GM18873 (cell line): ENCODE measurements around the gene CTNNA3.
"Not testable (repeated sequence)": the region's sequence is repeated elsewhere in the genome, so short reads cannot be mapped to it uniquely, and the experiment has no call there.

Experiments
- ATAC-seq: cut with Tn5 transposase; IDR thresholded peaks from one replicate; pipeline ENCODE4 v1.9.1; 2021; ENCODE audit warnings: mild to moderate bottlenecking, moderate library complexity, moderate number of reproducible peaks; ENCODE audit not compliant: unreplicated experiment, low FRiP score

CTNNA3 gene

GRCh38 chr10:67268146-67268545, 427.8 kb downstream of the CTNNA3 start:
- no peak for ATAC-seq

- ATAC-seq: no peak
Measured at GRCh38 chr10:67262675-67263074, 433.3 kb downstream of the CTNNA3 start.

GRCh38 chr10:67261300-67261797, 434.6 kb downstream of the CTNNA3 start:
- ATAC-seq: no peak

- no peak for ATAC-seq
Measured at GRCh38 chr10:67259319-67259929, 436.6 kb downstream of the CTNNA3 start.

GRCh38 chr10:67257427-67258144, 438.4 kb downstream of the CTNNA3 start:
- no peak for ATAC-seq

GRCh38 chr10:67257018-67257417, 439.0 kb downstream of the CTNNA3 start:
- no peak for ATAC-seq

GRCh38 chr10:67250686-67251085, 445.3 kb downstream of the CTNNA3 start:
- ATAC-seq: no peak

- no peak for ATAC-seq
Measured at GRCh38 chr10:67246066-67246555, 449.9 kb downstream of the CTNNA3 start.

- no peak for ATAC-seq
Measured at GRCh38 chr10:67242528-67242927, 453.5 kb downstream of the CTNNA3 start.

- ATAC-seq: no peak
Measured at GRCh38 chr10:67241451-67241850, 454.5 kb downstream of the CTNNA3 start.

GRCh38 chr10:67239864-67240497, 456.0 kb downstream of the CTNNA3 start:
- no peak for ATAC-seq

GRCh38 chr10:67230680-67231500, 465.1 kb downstream of the CTNNA3 start:
- not testable (repeated sequence) for ATAC-seq

- ATAC-seq: no peak
Measured at GRCh38 chr10:67225226-67225625, 470.8 kb downstream of the CTNNA3 start.

- no peak for ATAC-seq
Measured at GRCh38 chr10:67224553-67224952, 471.4 kb downstream of the CTNNA3 start.

- no peak for ATAC-seq
Measured at GRCh38 chr10:67222934-67223333, 473.1 kb downstream of the CTNNA3 start.

GRCh38 chr10:67221939-67222494, 474.0 kb downstream of the CTNNA3 start:
- no peak for ATAC-seq

- no peak for ATAC-seq
Measured at GRCh38 chr10:67211680-67212079, 484.3 kb downstream of the CTNNA3 start.

GRCh38 chr10:67207923-67208322, 488.1 kb downstream of the CTNNA3 start:
- not testable (repeated sequence) for ATAC-seq

GRCh38 chr10:67200913-67201564, 495.0 kb downstream of the CTNNA3 start:
- no peak for ATAC-seq

GRCh38 chr10:67175354-67175753, 520.6 kb downstream of the CTNNA3 start:
- ATAC-seq: no peak
